HepG2 (cell line): ENCODE measurements around the gene FAM89B.

ENCODE experiments used
- DNMT1 ChIP-seq: sonication (generic); formaldehyde crosslinking; IDR thresholded peaks from 2 replicates; pipeline ENCODE4 v1.5.1; 2020; ENCODE audit warnings: mild to moderate bottlenecking, missing genetic modification reagents
- ZFX ChIP-seq: sonication (generic); formaldehyde crosslinking; IDR thresholded peaks from 2 replicates; pipeline ENCODE4 v1.4.0; 2020; ENCODE audit warnings: mild to moderate bottlenecking, low read depth, missing genetic modification reagents, moderate library complexity
- ZNF44 ChIP-seq: sonication (generic); formaldehyde crosslinking; IDR thresholded peaks from 2 replicates; pipeline ENCODE4 v1.5.1; 2020; ENCODE audit warnings: mild to moderate bottlenecking, missing genetic modification reagents
- TF ChIP-seq, protein P1 (sequence below): sonication (generic); formaldehyde crosslinking; IDR thresholded peaks from 2 replicates; pipeline ENCODE4 v1.4.0; 2020; ENCODE audit warnings: missing genetic modification reagents

- TF ChIP-seq DNMT1, result no peak
- TF ChIP-seq, protein P1, sequence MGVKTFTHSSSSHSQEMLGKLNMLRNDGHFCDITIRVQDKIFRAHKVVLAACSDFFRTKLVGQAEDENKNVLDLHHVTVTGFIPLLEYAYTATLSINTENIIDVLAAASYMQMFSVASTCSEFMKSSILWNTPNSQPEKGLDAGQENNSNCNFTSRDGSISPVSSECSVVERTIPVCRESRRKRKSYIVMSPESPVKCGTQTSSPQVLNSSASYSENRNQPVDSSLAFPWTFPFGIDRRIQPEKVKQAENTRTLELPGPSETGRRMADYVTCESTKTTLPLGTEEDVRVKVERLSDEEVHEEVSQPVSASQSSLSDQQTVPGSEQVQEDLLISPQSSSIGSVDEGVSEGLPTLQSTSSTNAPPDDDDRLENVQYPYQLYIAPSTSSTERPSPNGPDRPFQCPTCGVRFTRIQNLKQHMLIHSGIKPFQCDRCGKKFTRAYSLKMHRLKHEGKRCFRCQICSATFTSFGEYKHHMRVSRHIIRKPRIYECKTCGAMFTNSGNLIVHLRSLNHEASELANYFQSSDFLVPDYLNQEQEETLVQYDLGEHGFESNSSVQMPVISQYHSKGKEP (CRISPR knock-in tag), result no peak
- no peak for TF ChIP-seq ZFX
- TF ChIP-seq ZNF44, result no peak
Measured at GRCh38 chr11:65586247-65586630, 13.9 kb downstream of the FAM89B start.
